ENCODE results near the gene ATP2C2. TPM values are rescaled to one million over a fixed set of nuclear protein-coding genes. Genes with fewer than 3 reads are reported as not detected.

ATP2C2 gene
- total RNA-seq, 1 experiment from 2014 or later = 20.3 TPM

DNA sequence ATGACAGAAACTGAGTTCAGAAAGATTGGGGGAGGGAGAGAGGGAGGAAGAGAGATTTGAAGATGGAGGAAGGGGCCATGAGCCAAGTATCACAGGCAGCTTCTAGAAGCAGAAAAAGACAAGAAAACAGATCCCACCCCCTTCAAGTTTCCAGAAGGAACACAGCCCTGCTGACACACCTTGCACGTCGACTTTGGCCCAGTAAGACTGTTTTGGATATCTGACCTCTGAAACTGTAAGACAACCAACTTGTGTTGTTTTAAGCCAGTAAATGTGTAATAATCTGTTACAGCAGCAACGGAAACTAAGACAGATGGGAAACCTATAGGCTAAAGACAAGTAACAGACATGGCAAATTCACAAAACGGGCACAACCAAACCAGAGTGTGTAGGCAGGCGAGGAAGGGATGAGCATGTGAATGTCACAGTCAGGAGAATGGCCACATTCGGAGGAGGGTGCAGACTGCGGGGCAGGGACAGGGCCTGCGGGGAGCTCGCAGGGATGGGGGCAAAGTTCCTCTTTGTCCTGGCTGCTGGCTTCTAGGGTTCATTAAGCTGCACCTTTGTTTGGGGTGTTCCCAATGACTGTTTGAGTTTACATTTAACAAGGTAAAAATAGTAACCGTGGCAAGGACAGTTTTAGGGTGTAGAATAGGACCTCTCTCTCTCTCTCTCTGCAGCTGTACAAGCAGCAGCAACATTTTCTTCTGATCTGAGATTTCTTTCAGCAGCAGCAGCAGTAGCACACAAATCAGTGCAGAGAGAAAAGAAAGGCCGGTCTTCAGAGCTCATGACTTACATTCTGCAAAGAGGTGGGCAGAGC, 18.3 kb upstream of the ATP2C2 start:
- Histone ChIP-seq H3K4me1 (ENCODE audit: control insufficient read depth in 1 of 2, insufficient read depth in 2 of 2, low read length in 2 of 2) (no peaks in the 10 kb centered on the region), H4K20me1 (ENCODE audit: insufficient read depth) (no peaks in the 10 kb centered on the region), H3K9me3 (ENCODE audit: control insufficient read depth in 1 of 2, insufficient read depth in 1 of 2, low read depth in 1 of 2, low read length in 2 of 2) (no peaks in the 10 kb centered on the region), H3K27ac (ENCODE audit: low read depth, low read length) (no peak overlapping the region), H3K4me3 (replicated peaks in 1 of 2; ENCODE audit: low read depth in 1 of 2, low read length in 2 of 2) (no peak overlapping the region), H3K36me3 (ENCODE audit: control insufficient read depth in 1 of 2, insufficient read depth in 2 of 2, low read length in 2 of 2) (no peaks in the 10 kb centered on the region), H3K9ac (ENCODE audit: low read length) (no peak overlapping the region), H3K4me2 (ENCODE audit: low read length) (no peak overlapping the region), H3K9me2 (ENCODE audit: insufficient read depth) (no peaks in the 10 kb centered on the region), H2AFZ (ENCODE audit: low read depth, low read length, poor library complexity, severe bottlenecking) (no peak overlapping the region), H3K79me2 (ENCODE audit: insufficient read depth, low read length) (no peaks in the 10 kb centered on the region), H3K27me3 (ENCODE audit: insufficient read depth, low read length) (no peaks in the 10 kb centered on the region)
- no TSS peak for BruUV-seq (replicated peaks)
- intact Hi-C loops (cut with micrococcal nuclease) = no loop called here
- CTCF ChIA-PET = no interaction called here
- RAD21 ChIA-PET (ENCODE audit: low non-redundant PET in 1 of 2, low total read pairs in 2 of 2, uncharacterized antibody in 2 of 2, unreplicated experiment in 2 of 2) = no interaction called here
- TF ChIP-seq YY1 (IDR thresholded peaks at IDR 0.05; ENCODE audit: extremely low read depth, insufficient replicate concordance, low read depth, low read length) = no peak
- no peak for TF ChIP-seq TCF7L2 (IDR thresholded peaks at IDR 0.05; ENCODE audit: borderline replicate concordance, extremely low read depth, insufficient read depth, insufficient read length)
- DNase-seq (ENCODE audit: low read depth, low spot score) = no peak
- POLR2A ChIA-PET = no interaction called here
- ATAC-seq = no peak

DNA sequence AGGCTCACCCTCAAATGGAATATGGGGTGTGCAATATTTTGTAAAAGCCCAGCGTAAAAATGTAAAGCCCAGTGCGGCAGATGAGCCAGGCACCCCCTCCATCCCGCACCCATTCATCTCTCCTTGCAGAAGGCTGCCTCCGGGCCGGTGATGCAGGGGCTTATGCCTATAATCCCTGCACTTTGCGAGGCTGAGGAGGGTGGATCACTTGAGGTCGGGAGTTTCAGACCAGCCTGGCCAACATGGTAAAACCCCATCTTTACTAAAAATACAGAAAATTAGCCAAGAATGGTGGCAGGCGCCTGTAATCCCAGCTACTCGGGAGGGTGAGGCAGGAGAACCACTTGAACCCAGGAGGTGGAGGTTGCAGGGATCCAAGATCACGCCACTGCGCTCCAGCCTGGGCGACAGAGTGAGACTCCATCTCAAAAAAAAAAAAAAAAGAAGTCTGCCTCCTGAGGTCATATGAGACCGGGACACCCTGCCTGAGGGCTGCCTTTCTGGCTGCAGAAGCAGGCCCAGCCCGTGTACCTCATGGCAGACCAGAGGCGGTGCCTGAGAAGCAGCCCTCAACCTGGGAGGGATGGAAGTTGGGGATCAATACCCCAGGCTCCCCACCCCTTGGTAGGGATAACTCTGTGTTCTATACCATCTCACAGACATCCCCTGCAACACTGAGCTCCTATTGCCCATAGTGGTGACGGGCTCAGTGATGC, 17.5 kb upstream of the ATP2C2 start:
- Histone ChIP-seq H3K4me1 (ENCODE audit: control insufficient read depth in 1 of 2, insufficient read depth in 2 of 2, low read length in 2 of 2) (no peaks in the 10 kb centered on the region), H3K9me3 (ENCODE audit: control insufficient read depth in 1 of 2, insufficient read depth in 1 of 2, low read depth in 1 of 2, low read length in 2 of 2) (no peaks in the 10 kb centered on the region), H3K4me2 (ENCODE audit: low read length) (no peak overlapping the region), H3K4me3 (replicated peaks in 1 of 2; ENCODE audit: low read depth in 1 of 2, low read length in 2 of 2) (no peak overlapping the region), H2AFZ (ENCODE audit: low read depth, low read length, poor library complexity, severe bottlenecking) (no peak overlapping the region), H4K20me1 (ENCODE audit: insufficient read depth) (no peaks in the 10 kb centered on the region), H3K36me3 (ENCODE audit: control insufficient read depth in 1 of 2, insufficient read depth in 2 of 2, low read length in 2 of 2) (no peaks in the 10 kb centered on the region), H3K9me2 (ENCODE audit: insufficient read depth) (no peaks in the 10 kb centered on the region), H3K79me2 (ENCODE audit: insufficient read depth, low read length) (no peaks in the 10 kb centered on the region), H3K9ac (ENCODE audit: low read length) (no peak overlapping the region), H3K27ac (ENCODE audit: low read depth, low read length) (no peak overlapping the region), H3K27me3 (ENCODE audit: insufficient read depth, low read length) (no peaks in the 10 kb centered on the region)
- TF ChIP-seq EZH2 (IDR thresholded peaks at IDR 0.05) = no peak
- no peak for TF ChIP-seq ELF1 (IDR thresholded peaks at IDR 0.05; ENCODE audit: borderline replicate concordance, low read depth)
- TF ChIP-seq, protein P1, sequence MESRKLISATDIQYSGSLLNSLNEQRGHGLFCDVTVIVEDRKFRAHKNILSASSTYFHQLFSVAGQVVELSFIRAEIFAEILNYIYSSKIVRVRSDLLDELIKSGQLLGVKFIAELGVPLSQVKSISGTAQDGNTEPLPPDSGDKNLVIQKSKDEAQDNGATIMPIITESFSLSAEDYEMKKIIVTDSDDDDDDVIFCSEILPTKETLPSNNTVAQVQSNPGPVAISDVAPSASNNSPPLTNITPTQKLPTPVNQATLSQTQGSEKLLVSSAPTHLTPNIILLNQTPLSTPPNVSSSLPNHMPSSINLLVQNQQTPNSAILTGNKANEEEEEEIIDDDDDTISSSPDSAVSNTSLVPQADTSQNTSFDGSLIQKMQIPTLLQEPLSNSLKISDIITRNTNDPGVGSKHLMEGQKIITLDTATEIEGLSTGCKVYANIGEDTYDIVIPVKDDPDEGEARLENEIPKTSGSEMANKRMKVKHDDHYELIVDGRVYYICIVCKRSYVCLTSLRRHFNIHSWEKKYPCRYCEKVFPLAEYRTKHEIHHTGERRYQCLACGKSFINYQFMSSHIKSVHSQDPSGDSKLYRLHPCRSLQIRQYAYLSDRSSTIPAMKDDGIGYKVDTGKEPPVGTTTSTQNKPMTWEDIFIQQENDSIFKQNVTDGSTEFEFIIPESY (IDR thresholded peaks at IDR 0.05; ENCODE audit: extremely low read depth, insufficient replicate concordance, low read length) = no peak
- TF ChIP-seq SRF (IDR thresholded peaks at IDR 0.05; ENCODE audit: low read depth) = no peak
- TF ChIP-seq POLR2AphosphoS5 (IDR thresholded peaks at IDR 0.05; ENCODE audit: low read depth, low read length) = no peak
- no peak for TF ChIP-seq SIN3A (IDR thresholded peaks at IDR 0.05; ENCODE audit: low read depth)
- no peak for TF ChIP-seq SP1 (IDR thresholded peaks at IDR 0.05; ENCODE audit: low read depth)
- no peak for TF ChIP-seq ZNF274 (IDR thresholded peaks at IDR 0.05; ENCODE audit: low read depth, low read length)
- no peak for TF ChIP-seq YY1 (IDR thresholded peaks at IDR 0.05; ENCODE audit: extremely low read depth, insufficient replicate concordance, low read depth, low read length)
- no peak for TF ChIP-seq CBX3 (IDR thresholded peaks at IDR 0.05; ENCODE audit: low read depth)
- RAD21 ChIA-PET (ENCODE audit: low non-redundant PET in 1 of 2, low total read pairs in 2 of 2, uncharacterized antibody in 2 of 2, unreplicated experiment in 2 of 2) = no interaction called here
- POLR2A ChIA-PET = no interaction called here
- DNase-seq (ENCODE audit: low read depth, low spot score) = no peak
- intact Hi-C loops (cut with micrococcal nuclease) = no loop called here
- no peak for ATAC-seq
- no TSS peak for BruUV-seq (replicated peaks)
- CTCF ChIA-PET = no interaction called here

All from HCT116 (cell line).